OCI-LY1 (cell line): ENCODE results near the gene HPCAL4.

ENCODE experiments used
- EZH2 ChIP-seq: fragments of 200-600 bp; sonication (generic), shearing (Covaris generic); IDR thresholded peaks from 2 replicates; pipeline ENCODE4 v1.8.0; 2017; ENCODE audit warnings: borderline replicate concordance, mixed run types, mild to moderate bottlenecking, antibody characterized with exemption, low read length, moderate library complexity, mixed read lengths
- TF ChIP-seq, protein P1 (sequence below): fragments of 200-600 bp; sonication (generic), shearing (Covaris generic); IDR thresholded peaks from 2 replicates; pipeline ENCODE4 v1.5.1; 2017; ENCODE audit warnings: mild to moderate bottlenecking, antibody characterized with exemption, low read length, moderate library complexity, mixed read lengths

DNA sequence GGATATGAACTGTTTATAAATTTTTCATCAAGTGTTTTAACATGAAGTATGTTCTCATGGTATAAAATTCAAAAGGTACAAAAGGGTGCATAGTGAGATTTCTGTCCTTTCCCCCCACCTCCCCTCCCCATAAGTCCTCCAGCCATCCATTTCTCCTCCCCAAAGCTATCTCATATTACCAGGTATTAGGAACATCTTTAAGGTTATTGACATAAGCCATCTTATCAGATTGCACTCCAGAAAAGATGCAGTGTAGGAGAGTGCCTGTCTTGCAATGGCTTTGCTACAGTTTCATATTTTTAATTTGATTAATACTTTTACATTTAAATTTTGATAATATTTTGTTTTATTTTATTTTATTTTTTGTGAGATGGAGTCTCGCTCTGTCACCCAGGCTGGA is 13.5 kb upstream of the HPCAL4 start:
- TF ChIP-seq, protein P1, sequence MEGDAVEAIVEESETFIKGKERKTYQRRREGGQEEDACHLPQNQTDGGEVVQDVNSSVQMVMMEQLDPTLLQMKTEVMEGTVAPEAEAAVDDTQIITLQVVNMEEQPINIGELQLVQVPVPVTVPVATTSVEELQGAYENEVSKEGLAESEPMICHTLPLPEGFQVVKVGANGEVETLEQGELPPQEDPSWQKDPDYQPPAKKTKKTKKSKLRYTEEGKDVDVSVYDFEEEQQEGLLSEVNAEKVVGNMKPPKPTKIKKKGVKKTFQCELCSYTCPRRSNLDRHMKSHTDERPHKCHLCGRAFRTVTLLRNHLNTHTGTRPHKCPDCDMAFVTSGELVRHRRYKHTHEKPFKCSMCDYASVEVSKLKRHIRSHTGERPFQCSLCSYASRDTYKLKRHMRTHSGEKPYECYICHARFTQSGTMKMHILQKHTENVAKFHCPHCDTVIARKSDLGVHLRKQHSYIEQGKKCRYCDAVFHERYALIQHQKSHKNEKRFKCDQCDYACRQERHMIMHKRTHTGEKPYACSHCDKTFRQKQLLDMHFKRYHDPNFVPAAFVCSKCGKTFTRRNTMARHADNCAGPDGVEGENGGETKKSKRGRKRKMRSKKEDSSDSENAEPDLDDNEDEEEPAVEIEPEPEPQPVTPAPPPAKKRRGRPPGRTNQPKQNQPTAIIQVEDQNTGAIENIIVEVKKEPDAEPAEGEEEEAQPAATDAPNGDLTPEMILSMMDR = no peak
- no peak for TF ChIP-seq EZH2
